RPMI8226 (cell line): Measurements from ENCODE around the gene TSPOAP1.

Experiments used
- DNase-seq: peaks from one replicate; pipeline ENCODE4 v3.0.0-alpha.2; 2015

Gene TSPOAP1

DNA sequence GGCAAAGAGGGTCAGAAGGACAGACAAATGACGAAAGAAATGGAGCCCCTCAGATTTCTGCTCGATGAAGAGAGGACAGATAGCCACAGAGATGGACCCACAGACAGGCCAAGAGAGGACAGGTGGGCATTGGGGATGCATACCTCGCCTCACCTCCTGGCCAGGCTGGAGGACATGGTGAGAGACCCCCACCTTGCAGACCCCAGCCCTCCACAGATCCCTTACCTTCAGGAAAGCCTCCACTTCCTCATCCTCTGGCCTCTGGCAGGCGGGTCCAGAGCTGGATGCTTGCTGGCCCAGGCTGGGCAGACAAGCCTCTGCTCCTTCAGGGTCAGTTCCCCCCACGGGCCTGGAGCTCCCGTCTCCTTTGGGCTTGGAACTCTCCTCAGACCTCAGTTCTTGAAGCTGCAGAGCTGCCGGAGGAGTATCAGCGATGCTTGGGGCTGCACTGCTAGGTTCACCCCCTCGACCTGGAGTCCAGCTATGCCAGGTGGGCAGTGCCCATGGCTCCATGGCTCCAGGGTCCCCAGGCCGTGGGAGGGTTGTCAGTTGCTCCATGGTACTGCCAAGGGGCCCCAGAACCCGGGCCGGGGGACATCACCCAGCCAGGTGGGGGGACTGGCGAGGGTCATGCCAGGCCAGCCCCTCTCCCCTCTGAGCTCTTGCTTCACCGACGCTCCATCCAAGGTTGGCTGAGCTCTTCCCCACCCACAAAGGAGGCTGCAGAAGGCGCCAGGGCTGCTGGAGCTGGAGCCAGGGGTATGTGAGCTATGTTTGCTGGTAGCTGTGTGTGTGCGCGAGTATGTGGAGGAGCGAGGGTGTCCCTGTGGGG lies 1.0 kb downstream of the TSPOAP1 start:
- DNase-seq: no peak

- no peak for DNase-seq
These were observed 1.8 kb downstream of the TSPOAP1 start for GRCh38 chr17:58326609-58327362.

- DNase-seq: peak; percentile 24
These were observed 2.6 kb downstream of the TSPOAP1 start for GRCh38 chr17:58325976-58326468.

DNA sequence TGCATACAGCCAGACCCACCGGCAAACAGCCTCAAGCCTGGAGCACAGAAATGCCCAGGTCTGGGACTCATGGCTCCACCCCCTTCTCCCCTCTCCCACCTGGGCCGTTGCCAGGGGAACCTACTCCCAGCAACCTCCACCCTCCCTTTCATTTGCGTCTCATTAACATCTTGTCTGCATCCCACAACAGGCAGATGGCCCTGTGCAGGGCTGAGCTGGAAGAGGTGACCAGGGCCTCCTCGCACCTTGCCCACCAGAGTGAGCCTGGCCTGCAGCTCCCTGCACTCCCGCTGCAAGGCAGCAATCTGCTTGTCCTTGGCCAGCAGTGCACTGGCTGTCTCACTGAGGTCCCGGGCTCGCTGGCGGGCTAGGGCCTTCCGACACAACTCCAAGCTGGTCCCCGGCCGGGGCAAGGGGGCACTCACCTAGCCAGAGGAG lies 3.3 kb downstream of the TSPOAP1 start:
- DNase-seq: peak; percentile 50

GRCh38 chr17:58324409-58325288 lies 3.9 kb downstream of the TSPOAP1 start:
- DNase-seq: peak; percentile 34

GRCh38 chr17:58324056-58324408 lies 4.6 kb downstream of the TSPOAP1 start:
- DNase-seq: no peak

DNA sequence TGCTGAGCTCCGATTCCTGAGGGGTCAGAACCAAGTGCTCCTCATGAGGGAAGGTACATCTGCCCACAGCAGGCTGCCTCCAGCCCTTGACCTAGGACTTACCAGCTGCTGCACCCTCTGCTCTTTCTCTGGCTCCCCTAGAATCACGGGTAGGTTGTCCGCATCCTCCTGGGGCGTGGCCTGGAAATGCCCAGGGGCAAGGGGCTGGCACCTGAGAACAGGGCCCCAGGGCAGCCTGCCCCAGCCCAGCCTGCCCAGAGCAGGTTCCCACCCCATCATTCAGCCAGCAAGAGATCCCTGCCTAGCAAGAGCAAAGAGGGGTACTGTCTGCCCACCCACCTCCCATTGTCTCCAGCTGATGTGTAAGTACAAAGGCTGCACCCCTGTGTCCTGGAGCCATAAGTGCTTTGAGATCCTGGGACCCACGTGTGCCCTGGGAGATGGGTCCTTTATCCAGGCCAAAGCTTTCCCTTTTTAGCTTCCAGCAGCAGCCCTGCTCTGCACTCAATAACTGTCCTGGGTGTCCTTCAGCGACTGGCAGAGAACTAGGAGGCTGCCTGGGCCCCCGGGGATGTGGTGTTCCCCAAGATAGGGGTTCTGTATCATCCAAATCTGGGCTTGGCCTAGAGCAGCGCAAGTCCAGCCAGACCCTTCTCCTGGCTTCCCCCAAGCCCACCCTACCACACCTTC lies 5.1 kb downstream of the TSPOAP1 start:
- DNase-seq: no peak

- DNase-seq: no peak
These were observed 5.9 kb downstream of the TSPOAP1 start for GRCh38 chr17:58322581-58323185.

GRCh38 chr17:58321571-58322525 lies 6.7 kb downstream of the TSPOAP1 start:
- no peak for DNase-seq

- no peak for DNase-seq
These were observed 7.8 kb downstream of the TSPOAP1 start for GRCh38 chr17:58320570-58321323.

DNA sequence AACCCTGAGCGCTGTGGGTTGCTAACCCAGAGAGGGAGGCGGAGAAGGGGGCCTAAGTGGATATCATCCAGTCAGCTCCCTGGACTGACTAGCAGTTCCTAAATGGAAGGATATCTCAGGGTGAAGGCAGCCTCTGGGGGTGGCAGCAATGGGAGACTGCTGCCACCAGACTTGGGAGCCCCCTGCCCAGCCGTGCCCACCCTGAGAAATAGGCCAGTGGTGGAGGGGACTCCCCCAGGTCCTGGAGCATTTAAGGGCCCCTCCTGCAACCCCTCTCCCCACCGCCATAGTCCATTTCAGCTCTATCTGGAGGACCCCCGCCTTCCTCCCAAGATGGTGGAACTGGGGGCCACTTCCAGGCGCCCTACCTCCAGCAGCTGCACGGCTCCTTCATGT lies 8.4 kb downstream of the TSPOAP1 start:
- DNase-seq: no peak

DNA sequence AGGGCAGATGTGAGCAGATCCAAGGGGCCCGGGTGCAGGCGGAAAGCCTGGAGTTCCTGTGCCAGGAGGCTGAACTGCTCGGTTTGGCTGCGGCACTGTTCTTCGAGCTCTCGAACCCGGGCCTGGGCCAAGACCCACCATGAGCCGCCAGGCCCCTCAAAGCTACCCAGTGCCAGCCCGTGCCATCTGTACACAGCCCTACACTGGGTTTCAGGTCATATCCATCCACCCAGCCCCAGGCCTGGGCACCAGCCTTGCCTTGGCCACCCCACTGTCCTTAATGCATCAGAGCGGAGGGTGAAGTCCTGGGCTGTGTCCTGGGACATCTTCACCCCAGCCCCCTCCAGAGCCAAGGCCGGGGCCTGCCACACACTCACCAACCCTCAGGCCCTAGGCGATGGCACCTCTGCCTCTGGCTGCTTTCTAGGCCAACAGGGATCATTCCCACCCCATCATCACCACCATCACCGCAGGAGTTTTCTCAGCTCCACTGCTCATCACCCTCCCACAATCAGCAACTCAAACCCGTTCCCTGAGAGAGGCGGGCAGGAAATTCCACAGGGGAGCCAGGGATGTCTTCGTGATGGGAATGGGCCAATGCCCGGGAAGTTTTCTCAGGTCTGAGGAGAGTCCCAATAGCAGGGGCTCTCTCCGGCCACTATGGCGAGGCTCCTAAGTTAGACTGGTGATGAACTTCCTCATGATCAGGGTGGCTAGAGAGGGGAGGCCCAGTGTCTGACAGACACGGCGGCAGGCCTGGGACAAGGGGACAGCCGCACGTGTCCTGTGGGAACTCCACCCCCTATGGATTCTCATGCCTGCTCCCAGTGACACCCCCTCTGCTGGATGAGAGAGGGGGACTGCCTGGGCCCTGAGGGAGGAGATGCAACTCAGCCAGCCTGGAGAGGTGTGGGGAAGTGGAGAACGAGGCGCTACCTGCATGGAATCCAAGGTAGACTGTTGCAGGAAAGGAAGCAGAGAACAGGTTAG lies 9.1 kb downstream of the TSPOAP1 start:
- DNase-seq: no peak

DNA sequence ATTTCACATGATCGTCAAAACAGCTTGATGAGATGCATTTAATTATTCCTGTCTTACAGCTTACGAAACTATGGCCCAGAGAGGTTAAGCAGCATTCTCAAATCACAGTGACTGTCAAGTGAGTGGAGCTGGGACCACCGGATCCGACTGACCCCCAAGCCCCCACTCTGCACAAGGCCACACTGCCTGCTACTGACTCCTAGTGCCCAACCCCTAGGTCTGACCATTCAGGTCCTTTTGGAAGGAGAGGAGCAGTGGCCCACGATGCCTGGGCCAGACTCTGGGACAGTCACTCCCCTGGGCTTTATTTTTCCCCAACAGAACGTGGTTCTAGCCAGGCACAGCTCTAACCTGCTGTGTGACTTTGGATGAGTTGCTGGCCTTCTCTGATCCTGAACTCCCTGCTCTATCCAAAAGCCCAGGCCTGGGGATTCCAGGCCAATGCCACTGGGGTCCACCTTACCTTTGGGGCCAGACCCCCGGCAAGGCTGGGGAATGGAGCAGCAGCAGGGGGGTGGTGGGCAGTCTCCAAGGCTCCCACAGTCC lies 9.9 kb downstream of the TSPOAP1 start:
- no peak for DNase-seq

- no peak for DNase-seq
These were observed 10.5 kb downstream of the TSPOAP1 start for GRCh38 chr17:58318065-58318481.

- DNase-seq: peak; percentile 78
These were observed 11.1 kb downstream of the TSPOAP1 start for GRCh38 chr17:58317421-58318064.

- no peak for DNase-seq
These were observed 12.2 kb downstream of the TSPOAP1 start for GRCh38 chr17:58316260-58316960.

DNA sequence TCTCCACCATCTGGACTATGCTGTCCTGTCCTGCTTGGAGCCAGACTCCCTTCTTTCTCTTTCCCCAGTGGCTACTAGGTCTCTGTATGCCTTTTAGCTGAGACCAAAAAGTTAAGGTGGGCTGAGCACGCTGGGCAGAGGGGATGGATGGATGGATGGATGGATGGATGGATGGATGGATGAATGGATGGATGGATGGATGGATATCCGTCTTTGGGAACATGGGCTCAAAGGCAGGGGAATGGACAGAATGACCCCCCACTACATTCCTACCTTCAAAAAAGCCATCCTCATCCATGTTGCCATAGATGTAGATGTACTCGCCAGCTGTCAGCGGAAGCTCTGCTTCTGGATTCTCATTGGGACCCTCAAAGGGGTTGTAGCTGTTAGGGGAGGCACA lies 12.8 kb downstream of the TSPOAP1 start:
- DNase-seq: no peak
